ENCODE measurements around the gene EXOG. TPM values are rescaled to one million over a fixed set of nuclear protein-coding genes. Genes with fewer than 3 reads are reported as not detected.

Gene EXOG
- total and polyA plus RNA-seq, 2 experiments from 2014 or later = 6.3 to 7.5 TPM

GRCh38 chr3:38560996-38561717, 65.0 kb downstream of the EXOG start:
- Histone ChIP-seq H3K27ac (no peak overlapping the region), H4K20me1 (ENCODE audit: insufficient read depth, poor library complexity, severe bottlenecking) (no peaks in the 10 kb centered on the region), H3K4me3 (no peak overlapping the region), H3K4me2 (no peak overlapping the region), H3K27me3 (no peaks in the 10 kb centered on the region), H3K9me3 (ENCODE audit: low read depth) (no peaks in the 10 kb centered on the region), H3K36me3 (replicated peaks; ENCODE audit: insufficient read depth, low read depth) (no peaks in the 10 kb centered on the region), H3K9me2 (replicated peaks; ENCODE audit: insufficient read depth) (no peaks in the 10 kb centered on the region), H3K79me2 (no peaks in the 10 kb centered on the region), H2AFZ (no peak overlapping the region), H3K4me1 (ENCODE audit: insufficient read depth) (no peaks in the 10 kb centered on the region)
- TF ChIP-seq EZH2phosphoT487 (IDR thresholded peaks at IDR 0.05; ENCODE audit: low read depth, severe bottlenecking, unreplicated experiment) (no peak), EZH2 (IDR thresholded peaks at IDR 0.05; ENCODE audit: borderline replicate concordance) (no peak), CTCF (IDR thresholded peaks at IDR 0.05; ENCODE audit: poor library complexity) (no peak)
- 83% methylated on average over 7 of the region's 7 CpGs for WGBS (ENCODE audit: low lambda C conversion rate, missing lambda C conversion rate)
- DNase-seq (ENCODE audit: low spot score) = no peak

GRCh38 chr3:38561746-38562466, 65.8 kb downstream of the EXOG start:
- Histone ChIP-seq H3K9me3 (ENCODE audit: low read depth) (no peaks in the 10 kb centered on the region), H3K79me2 (no peaks in the 10 kb centered on the region), H3K27ac (no peak overlapping the region), H4K20me1 (ENCODE audit: insufficient read depth, poor library complexity, severe bottlenecking) (no peaks in the 10 kb centered on the region), H3K9me2 (replicated peaks; ENCODE audit: insufficient read depth) (no peaks in the 10 kb centered on the region), H3K4me1 (ENCODE audit: insufficient read depth) (no peaks in the 10 kb centered on the region), H3K36me3 (replicated peaks; ENCODE audit: insufficient read depth, low read depth) (no peaks in the 10 kb centered on the region), H2AFZ (no peak overlapping the region), H3K4me2 (no peak overlapping the region), H3K4me3 (no peak overlapping the region), H3K27me3 (no peaks in the 10 kb centered on the region)
- TF ChIP-seq EZH2phosphoT487 (IDR thresholded peaks at IDR 0.05; ENCODE audit: low read depth, severe bottlenecking, unreplicated experiment) (no peak), CTCF (IDR thresholded peaks at IDR 0.05; ENCODE audit: poor library complexity) (no peak), EZH2 (IDR thresholded peaks at IDR 0.05; ENCODE audit: borderline replicate concordance) (no peak)
- DNase-seq (ENCODE audit: low spot score) = no peak
- 80% methylated on average over 10 of the region's 10 CpGs for WGBS (ENCODE audit: low lambda C conversion rate, missing lambda C conversion rate)

GRCh38 chr3:38562467-38562925, 66.4 kb downstream of the EXOG start:
- H3K79me2 ChIP-seq = no peaks in the 10 kb centered on the region
- no peaks in the 10 kb centered on the region for H3K27me3 ChIP-seq
- 98% methylated on average over 7 of the region's 7 CpGs for WGBS (ENCODE audit: low lambda C conversion rate, missing lambda C conversion rate)
- H3K9me2 ChIP-seq (replicated peaks; ENCODE audit: insufficient read depth) = no peaks in the 10 kb centered on the region
- H3K36me3 ChIP-seq (replicated peaks; ENCODE audit: insufficient read depth, low read depth) = no peaks in the 10 kb centered on the region
- H3K4me1 ChIP-seq (ENCODE audit: insufficient read depth) = no peaks in the 10 kb centered on the region
- no peak overlapping the region for H3K27ac ChIP-seq
- TF ChIP-seq EZH2phosphoT487 (IDR thresholded peaks at IDR 0.05; ENCODE audit: low read depth, severe bottlenecking, unreplicated experiment) (no peak), CTCF (IDR thresholded peaks at IDR 0.05; ENCODE audit: poor library complexity) (no peak), EZH2 (IDR thresholded peaks at IDR 0.05; ENCODE audit: borderline replicate concordance) (no peak)
- no peak overlapping the region for H2AFZ ChIP-seq
- no peak overlapping the region for H3K4me2 ChIP-seq
- no peak overlapping the region for H3K4me3 ChIP-seq
- no peak for DNase-seq (ENCODE audit: low spot score)
- no peaks in the 10 kb centered on the region for H4K20me1 ChIP-seq (ENCODE audit: insufficient read depth, poor library complexity, severe bottlenecking)
- H3K9me3 ChIP-seq (ENCODE audit: low read depth) = no peaks in the 10 kb centered on the region
